Pulmonary artery endothelial cell (primary cell): ENCODE measurements around the gene IFT88. TPM values are rescaled to one million over a fixed set of nuclear protein-coding genes. Genes with fewer than 3 reads are reported as not detected.

Experiments
- DNase-seq: peaks from one replicate; pipeline ENCODE4 v3.0.0-alpha.2; 2011; ENCODE audit warnings: low read depth, low spot score
- total RNA-seq: library from RNA; depleted of rRNA; stranded (reverse); fragments of >200 nt; gene quantifications from 2 replicates; pipeline ENCODE4 v1.2.3, GENCODE V29; 2014

The IFT88 gene
- total RNA-seq, 1 donor from 2014 or later, result 9.1 TPM

- DNase-seq, result peak; percentile 68
Measured at GRCh38 chr13:20714563-20715329, 147.8 kb downstream of the IFT88 start.

DNA sequence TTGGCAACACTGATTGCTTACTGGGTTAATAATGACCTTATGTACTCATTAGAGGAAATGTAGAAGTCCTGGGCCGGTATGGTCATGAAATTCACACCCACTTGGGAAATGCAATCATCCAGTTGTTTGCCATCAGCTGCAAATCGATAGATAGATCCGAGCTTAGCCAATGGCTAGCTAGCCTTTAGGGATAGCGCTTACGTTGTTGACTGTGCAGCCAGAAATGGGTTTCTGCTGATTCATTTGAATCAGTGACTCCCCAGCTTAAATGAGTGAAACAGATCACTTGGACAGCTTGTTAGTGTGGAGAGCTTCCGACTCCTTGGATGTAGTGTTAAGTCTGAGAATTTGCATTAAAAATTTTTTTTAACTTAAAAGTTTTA lies 148.4 kb downstream of the IFT88 start:
- DNase-seq, result no peak

GRCh38 chr13:20716951-20717350 lies 150.0 kb downstream of the IFT88 start:
- DNase-seq, result no peak

DNA sequence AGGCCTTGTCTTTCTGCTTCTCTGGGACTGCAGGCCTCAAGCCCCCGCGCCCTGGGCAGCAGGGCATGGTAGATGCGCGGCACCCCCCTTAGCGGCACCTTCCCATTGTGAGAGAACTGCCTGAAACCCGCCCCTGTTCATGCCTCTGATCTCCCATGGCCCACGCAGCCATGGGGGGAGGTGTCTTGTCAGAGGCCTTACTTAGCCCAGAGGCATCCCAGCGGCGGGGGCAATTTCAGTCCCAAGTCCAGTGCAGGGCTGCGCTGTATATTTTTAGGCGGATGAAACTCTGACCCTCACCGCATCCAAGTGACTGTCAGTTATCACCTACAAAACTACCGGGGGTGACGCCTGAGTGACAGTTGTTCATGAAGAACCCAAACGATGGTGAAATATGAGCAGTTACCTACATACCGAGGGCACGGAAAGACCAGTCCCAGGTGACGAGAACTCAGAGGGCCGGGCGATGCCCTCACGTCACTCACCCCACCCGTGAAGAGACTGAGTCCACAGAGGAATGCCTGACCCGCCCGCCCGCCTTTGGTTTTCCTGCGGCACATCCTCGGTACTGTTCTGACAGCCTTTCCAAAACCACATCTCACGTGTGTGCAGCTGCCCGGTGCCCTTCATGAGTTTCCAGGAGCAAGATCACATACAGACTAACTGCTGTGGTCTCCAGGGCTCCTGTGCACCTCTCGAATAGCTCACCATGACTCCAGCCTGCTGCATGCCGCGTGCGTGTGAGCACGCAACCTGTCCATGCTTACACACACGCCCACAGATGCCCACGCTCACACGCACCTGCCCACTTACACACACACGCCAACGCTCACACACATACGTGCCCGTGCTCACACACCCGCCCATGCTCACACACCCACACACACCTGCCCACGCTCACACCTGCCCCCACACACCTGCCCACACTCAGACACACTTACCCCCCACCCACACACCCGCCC lies 150.9 kb downstream of the IFT88 start:
- no peak for DNase-seq

- DNase-seq, result no peak
Measured at GRCh38 chr13:20718958-20719566, 152.1 kb downstream of the IFT88 start.

DNA sequence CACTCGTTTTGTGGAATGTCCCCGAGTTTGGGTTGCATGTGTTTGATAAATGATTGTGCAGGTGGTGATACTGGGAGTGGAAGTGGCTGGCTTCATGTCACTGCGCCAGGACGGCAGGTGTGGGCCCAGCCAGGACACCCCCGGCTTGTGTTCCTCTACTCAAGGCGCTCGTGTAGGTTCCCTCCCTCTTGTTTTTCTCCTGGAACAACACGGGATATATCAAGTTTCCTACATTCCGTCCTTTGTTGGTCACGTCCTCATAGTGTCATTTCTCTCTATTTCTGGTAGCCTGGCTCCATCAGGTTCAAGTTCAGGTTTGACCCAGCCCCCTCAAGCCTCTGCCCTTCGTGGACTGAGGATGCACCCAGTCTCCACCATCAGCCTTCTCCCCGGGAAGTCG lies 152.8 kb downstream of the IFT88 start:
- no peak for DNase-seq

DNA sequence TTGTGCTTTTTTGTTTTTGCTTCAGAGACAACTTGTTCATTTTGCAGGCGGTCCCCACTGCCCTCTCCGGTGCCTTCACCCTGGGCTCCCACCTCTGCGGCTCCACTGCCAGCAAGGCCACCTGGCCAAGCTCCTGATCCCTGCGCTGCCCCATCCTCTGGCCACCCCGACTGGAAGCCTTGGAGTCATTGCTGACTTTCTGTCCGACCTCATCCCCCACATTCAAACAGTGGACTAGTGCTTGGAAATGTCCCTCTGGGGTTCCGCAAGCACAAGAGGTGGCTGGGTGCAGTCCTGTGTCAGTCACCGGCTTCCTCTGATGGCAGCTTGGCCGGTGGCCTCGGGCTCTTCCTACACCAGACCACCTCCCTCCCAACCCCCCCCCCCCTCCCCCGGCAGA lies 153.5 kb downstream of the IFT88 start:
- DNase-seq, result no peak

GRCh38 chr13:20721058-20721453 lies 154.1 kb downstream of the IFT88 start:
- DNase-seq, result no peak

DNA sequence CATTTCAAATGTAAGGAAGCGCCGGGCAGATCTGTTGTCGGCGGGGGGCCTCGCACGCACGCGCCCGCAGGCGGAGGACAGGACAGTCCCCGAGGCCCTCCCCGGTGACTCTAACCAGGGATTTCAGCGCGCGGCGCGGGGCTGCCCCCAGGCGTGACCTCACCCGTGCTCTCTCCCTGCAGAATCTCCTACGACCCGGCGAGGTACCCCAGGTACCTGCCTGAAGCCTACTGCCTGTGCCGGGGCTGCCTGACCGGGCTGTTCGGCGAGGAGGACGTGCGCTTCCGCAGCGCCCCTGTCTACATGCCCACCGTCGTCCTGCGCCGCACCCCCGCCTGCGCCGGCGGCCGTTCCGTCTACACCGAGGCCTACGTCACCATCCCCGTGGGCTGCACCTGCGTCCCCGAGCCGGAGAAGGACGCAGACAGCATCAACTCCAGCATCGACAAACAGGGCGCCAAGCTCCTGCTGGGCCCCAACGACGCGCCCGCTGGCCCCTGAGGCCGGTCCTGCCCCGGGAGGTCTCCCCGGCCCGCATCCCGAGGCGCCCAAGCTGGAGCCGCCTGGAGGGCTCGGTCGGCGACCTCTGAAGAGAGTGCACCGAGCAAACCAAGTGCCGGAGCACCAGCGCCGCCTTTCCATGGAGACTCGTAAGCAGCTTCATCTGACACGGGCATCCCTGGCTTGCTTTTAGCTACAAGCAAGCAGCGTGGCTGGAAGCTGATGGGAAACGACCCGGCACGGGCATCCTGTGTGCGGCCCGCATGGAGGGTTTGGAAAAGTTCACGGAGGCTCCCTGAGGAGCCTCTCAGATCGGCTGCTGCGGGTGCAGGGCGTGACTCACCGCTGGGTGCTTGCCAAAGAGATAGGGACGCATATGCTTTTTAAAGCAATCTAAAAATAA lies 154.7 kb downstream of the IFT88 start:
- DNase-seq, result no peak

DNA sequence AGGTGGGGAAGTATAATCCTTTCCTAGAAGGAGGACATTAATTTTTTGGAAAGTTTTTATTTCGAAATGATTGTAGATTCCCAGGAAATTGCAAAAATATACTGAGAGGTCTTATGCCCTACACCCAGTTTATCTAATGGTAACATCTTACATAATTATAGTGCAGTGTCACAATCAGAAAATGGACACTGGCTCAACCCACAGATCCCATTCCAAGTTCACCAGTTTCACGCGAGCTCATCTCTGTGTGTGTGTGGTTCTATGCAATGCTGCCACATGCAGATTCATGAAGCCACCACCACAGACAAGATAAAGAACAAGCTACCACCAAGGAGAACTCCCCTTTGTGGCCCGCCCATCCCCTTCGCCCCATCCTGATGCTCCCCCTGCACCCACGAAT lies 160.9 kb downstream of the IFT88 start:
- DNase-seq, result no peak

- DNase-seq, result no peak
Measured at GRCh38 chr13:20728579-20729311, 161.8 kb downstream of the IFT88 start.

DNA sequence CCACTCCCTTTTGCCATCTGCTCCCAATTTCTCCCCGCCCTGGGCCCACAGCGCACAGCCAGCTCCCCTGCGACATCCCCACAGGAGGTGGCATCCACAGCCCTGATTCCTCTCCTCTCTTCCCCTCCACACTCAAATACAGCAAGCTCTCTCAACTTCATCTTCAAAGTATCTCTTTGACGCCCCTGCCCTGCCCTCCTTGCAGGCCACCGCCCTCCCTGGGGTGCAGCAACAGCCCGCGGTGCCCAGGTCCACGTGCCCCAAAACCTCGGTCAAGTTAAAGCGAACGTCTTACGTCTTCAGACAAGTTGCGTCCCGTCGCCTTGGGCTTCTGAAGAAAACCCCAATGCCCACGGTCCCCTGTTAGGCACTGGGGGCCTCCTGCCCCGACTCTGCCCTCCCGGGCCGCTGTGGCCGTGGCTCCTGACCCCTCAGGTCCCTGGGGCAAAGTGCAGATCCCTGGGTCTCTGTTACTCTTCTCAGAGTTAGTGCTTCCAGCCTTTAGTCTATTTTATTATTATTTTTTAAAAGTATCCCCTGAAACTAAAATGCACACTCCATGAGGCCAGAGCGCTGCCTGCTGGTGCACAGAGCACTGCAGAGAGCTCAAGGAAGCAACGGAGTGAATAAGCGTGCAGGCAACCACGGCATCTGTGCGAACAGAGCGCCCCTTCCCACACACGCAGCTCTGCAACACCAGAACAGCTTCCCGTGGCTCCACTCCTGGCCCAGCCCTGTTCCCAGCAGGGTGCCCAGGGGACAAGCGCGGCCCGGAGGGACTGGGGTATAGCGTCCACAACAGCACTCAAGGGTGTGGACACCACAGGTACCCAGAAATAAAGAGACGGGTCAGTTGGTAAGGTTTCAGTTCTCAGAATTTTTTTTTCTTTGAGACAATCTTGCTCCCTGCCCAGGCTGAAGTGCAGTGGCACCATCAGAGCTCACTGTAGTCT lies 163.0 kb downstream of the IFT88 start:
- no peak for DNase-seq

DNA sequence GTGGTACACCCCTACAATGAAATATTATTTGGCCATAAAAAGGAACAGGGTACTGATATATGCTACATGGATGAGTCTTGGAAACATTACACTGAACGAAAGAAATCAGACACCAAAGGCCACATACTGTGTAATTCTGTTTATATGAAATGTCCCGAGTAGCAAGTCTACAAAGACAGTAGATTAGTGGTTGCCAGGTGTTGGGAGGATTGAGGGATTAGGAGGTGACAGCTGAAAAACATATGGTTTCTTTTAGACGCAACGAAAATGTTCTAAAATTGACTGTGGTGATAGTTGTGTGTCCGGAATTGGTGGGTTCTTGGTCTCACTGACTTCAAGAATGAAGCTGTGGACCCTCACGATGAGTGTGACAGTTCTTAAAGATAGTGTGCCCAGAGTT lies 171.7 kb downstream of the IFT88 start:
- no peak for DNase-seq

- DNase-seq, result no peak
Measured at GRCh38 chr13:20740021-20740420, 173.1 kb downstream of the IFT88 start.

Other genes starting within 250 kb of the IFT88 start
- 22.6 and 71.7 TPM in 2 replicates for gene CRYL1, start 41.3 kb upstream of the IFT88 start, total RNA-seq
- 5.8 and 9.6 TPM in 2 replicates for gene IL17D, start 136.5 kb downstream of the IFT88 start, total RNA-seq
- gene EEF1AKMT1, start 206.8 kb downstream of the IFT88 start, total RNA-seq, result 5.9 and 9.2 TPM in 2 replicates